H1 (cell line): ENCODE measurements around the gene SFMBT2. TPM values are rescaled to one million over a fixed set of nuclear protein-coding genes. Genes with fewer than 3 reads are reported as not detected.

Source experiments
- CBX5 ChIP-seq: fragments of 300-800, 300-1000 bp; sonication (generic); IDR thresholded peaks from 2 replicates; pipeline ENCODE4 v1.7.1; 2016; ENCODE audit warnings: antibody characterized with exemption, low read length, low read depth
- CHD2 ChIP-seq: IDR thresholded peaks from 2 replicates; pipeline ENCODE4 v1.6.1; 2012; ENCODE audit warnings: low read length, improper control_type of control experiment
- KDM1A ChIP-seq: fragments of 200-600, 300-600 bp; sonication (generic); IDR thresholded peaks from 2 replicates; pipeline ENCODE4 v1.7.1; 2016; ENCODE audit warnings: mild to moderate bottlenecking, low read length, borderline replicate concordance
- RFX5 ChIP-seq: IDR thresholded peaks from 2 replicates; pipeline ENCODE4 v1.6.1; 2011; ENCODE audit warnings: low read depth, low read length, improper control_type of control experiment, borderline replicate concordance
- polyA plus RNA-seq, 7 experiments: library from polyadenylated mRNA; depleted of rRNA in 3 of 7; stranded (reverse) in 5 of 7; unstranded in 2 of 7; fragments of >200 nt in 5 of 7; fragments of 200-250 nt in 2 of 7; gene quantifications; 1 replicate in 5 of 7; 2 replicates in 1 of 7; 4 replicates in 1 of 7; pipeline versions ENCODE4 v1.2.1 to v1.2.3, GENCODE V29; 2011 to 2013; ENCODE audit warnings: missing spikeins in 2 of 7, mixed read lengths in 2 of 7
- total RNA-seq: library from RNA; stranded (reverse); fragmentation: NEBNext Ultra II Directional; extraction: Animal tissue kit (Norgen Biotek cat#: 25700); gene quantifications from 2 replicates; pipeline ENCODE4 v1.2.1, GENCODE V29; 2021
- TF ChIP-seq, protein P1 (sequence below): fragments of 300-600 bp; sonication (generic); IDR thresholded peaks from 2 replicates; pipeline ENCODE4 v1.7.1; 2012; ENCODE audit warnings: low read length, moderate library complexity, mild to moderate bottlenecking, inconsistent platforms; ENCODE audit not compliant: insufficient replicate concordance
- TF ChIP-seq, protein P2 (sequence below): IDR thresholded peaks from 2 replicates; pipeline ENCODE4 v1.6.1; 2012; ENCODE audit warnings: low read length, inconsistent platforms

SFMBT2 gene
- total and polyA plus RNA-seq, 2 of the 8 experiments (the other 6 are each of a cell fraction or from before 2014, with no cell fraction given), result 2.9 to 11.0 TPM

DNA sequence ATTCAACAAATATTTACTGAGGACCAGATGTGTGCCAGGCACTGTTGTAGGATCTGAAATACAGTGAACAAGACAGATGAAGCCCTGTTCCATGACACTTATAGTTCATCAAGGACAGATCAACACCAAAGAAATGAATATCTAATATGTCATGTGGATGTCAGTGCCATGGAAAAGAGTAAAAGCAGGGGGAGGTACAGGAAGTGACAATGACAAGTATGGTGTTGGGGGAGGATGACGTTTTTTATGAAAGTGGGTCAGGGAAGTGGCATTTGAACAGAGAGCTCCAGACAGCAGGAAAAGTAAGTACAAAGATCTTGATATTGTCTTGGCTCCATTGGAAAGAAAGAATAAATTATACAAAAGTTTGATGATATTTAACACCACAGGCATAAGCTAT is 7.0 kb upstream of the SFMBT2 start (continued):
- TF ChIP-seq, protein P1, sequence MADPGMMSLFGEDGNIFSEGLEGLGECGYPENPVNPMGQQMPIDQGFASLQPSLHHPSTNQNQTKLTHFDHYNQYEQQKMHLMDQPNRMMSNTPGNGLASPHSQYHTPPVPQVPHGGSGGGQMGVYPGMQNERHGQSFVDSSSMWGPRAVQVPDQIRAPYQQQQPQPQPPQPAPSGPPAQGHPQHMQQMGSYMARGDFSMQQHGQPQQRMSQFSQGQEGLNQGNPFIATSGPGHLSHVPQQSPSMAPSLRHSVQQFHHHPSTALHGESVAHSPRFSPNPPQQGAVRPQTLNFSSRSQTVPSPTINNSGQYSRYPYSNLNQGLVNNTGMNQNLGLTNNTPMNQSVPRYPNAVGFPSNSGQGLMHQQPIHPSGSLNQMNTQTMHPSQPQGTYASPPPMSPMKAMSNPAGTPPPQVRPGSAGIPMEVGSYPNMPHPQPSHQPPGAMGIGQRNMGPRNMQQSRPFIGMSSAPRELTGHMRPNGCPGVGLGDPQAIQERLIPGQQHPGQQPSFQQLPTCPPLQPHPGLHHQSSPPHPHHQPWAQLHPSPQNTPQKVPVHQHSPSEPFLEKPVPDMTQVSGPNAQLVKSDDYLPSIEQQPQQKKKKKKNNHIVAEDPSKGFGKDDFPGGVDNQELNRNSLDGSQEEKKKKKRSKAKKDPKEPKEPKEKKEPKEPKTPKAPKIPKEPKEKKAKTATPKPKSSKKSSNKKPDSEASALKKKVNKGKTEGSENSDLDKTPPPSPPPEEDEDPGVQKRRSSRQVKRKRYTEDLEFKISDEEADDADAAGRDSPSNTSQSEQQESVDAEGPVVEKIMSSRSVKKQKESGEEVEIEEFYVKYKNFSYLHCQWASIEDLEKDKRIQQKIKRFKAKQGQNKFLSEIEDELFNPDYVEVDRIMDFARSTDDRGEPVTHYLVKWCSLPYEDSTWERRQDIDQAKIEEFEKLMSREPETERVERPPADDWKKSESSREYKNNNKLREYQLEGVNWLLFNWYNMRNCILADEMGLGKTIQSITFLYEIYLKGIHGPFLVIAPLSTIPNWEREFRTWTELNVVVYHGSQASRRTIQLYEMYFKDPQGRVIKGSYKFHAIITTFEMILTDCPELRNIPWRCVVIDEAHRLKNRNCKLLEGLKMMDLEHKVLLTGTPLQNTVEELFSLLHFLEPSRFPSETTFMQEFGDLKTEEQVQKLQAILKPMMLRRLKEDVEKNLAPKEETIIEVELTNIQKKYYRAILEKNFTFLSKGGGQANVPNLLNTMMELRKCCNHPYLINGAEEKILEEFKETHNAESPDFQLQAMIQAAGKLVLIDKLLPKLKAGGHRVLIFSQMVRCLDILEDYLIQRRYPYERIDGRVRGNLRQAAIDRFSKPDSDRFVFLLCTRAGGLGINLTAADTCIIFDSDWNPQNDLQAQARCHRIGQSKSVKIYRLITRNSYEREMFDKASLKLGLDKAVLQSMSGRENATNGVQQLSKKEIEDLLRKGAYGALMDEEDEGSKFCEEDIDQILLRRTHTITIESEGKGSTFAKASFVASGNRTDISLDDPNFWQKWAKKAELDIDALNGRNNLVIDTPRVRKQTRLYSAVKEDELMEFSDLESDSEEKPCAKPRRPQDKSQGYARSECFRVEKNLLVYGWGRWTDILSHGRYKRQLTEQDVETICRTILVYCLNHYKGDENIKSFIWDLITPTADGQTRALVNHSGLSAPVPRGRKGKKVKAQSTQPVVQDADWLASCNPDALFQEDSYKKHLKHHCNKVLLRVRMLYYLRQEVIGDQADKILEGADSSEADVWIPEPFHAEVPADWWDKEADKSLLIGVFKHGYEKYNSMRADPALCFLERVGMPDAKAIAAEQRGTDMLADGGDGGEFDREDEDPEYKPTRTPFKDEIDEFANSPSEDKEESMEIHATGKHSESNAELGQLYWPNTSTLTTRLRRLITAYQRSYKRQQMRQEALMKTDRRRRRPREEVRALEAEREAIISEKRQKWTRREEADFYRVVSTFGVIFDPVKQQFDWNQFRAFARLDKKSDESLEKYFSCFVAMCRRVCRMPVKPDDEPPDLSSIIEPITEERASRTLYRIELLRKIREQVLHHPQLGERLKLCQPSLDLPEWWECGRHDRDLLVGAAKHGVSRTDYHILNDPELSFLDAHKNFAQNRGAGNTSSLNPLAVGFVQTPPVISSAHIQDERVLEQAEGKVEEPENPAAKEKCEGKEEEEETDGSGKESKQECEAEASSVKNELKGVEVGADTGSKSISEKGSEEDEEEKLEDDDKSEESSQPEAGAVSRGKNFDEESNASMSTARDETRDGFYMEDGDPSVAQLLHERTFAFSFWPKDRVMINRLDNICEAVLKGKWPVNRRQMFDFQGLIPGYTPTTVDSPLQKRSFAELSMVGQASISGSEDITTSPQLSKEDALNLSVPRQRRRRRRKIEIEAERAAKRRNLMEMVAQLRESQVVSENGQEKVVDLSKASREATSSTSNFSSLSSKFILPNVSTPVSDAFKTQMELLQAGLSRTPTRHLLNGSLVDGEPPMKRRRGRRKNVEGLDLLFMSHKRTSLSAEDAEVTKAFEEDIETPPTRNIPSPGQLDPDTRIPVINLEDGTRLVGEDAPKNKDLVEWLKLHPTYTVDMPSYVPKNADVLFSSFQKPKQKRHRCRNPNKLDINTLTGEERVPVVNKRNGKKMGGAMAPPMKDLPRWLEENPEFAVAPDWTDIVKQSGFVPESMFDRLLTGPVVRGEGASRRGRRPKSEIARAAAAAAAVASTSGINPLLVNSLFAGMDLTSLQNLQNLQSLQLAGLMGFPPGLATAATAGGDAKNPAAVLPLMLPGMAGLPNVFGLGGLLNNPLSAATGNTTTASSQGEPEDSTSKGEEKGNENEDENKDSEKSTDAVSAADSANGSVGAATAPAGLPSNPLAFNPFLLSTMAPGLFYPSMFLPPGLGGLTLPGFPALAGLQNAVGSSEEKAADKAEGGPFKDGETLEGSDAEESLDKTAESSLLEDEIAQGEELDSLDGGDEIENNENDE, result no peak
- TF ChIP-seq CHD2, result no peak
- no peak for TF ChIP-seq CBX5
- TF ChIP-seq KDM1A, result no peak
- no peak for TF ChIP-seq RFX5
- TF ChIP-seq, protein P2, sequence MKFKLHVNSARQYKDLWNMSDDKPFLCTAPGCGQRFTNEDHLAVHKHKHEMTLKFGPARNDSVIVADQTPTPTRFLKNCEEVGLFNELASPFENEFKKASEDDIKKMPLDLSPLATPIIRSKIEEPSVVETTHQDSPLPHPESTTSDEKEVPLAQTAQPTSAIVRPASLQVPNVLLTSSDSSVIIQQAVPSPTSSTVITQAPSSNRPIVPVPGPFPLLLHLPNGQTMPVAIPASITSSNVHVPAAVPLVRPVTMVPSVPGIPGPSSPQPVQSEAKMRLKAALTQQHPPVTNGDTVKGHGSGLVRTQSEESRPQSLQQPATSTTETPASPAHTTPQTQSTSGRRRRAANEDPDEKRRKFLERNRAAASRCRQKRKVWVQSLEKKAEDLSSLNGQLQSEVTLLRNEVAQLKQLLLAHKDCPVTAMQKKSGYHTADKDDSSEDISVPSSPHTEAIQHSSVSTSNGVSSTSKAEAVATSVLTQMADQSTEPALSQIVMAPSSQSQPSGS, result no peak
